Psoas muscle (tissue), 8 donors: ENCODE data around the gene CFAP92. TPM values are rescaled to one million over a fixed set of nuclear protein-coding genes. Genes with fewer than 3 reads are reported as not detected.

Experiments used
- ATAC-seq, 4 donors: fragments of 200-7000 bp; cut with Tn5 transposase; one replicate each; pipeline ENCODE4 v1.9.1; 2020; ENCODE audit warnings: moderate library complexity in 3 of 4, mild to moderate bottlenecking in 2 of 4
- DNase-seq, 2 donors: peaks; one replicate each; pipeline ENCODE4 v3.0.0-alpha.2; 2020
- H3K27ac ChIP-seq: fragments of 200-600 bp; one replicate; pipeline ENCODE4 v1.8.0; 2022
- H3K27me3 ChIP-seq, 3 donors: fragments of 200-600 bp in 1 of 3; one replicate each; pipeline versions ENCODE4 v1.6.1 to v1.8.0; 2013 to 2022; ENCODE audit warnings: low read length in 2 of 3, mild to moderate bottlenecking in 2 of 3, moderate library complexity in 1 of 3; ENCODE audit not compliant: insufficient read depth in 3 of 3
- H3K36me3 ChIP-seq, 2 donors: fragments of 200-600 bp in 1 of 2; one replicate each; pipeline versions ENCODE4 v1.6.1 to v1.8.0; 2013 to 2022; ENCODE audit warnings: low read depth in 1 of 2, mild to moderate bottlenecking in 1 of 2, moderate library complexity in 1 of 2; ENCODE audit not compliant: insufficient read depth in 1 of 2
- H3K4me1 ChIP-seq: fragments of 200-600 bp; one replicate; pipeline ENCODE4 v1.8.0; 2022
- H3K4me3 ChIP-seq: fragments of 200-600 bp; one replicate; pipeline ENCODE4 v1.8.0; 2022; ENCODE audit warnings: mild to moderate bottlenecking
- H3K9me3 ChIP-seq: fragments of 200-600 bp; one replicate; pipeline ENCODE4 v1.8.0; 2022
- CTCF ChIP-seq: fragments of 200-600 bp; IDR thresholded peaks from one replicate; pipeline ENCODE4 v1.8.0; 2022; ENCODE audit warnings: antibody characterized with exemption
- WGBS, 3 donors: extraction: QIAGEN DNeasy Blood & Tissue Kit; methylation state at CpG; one replicate each; pipeline versions ENCODE4 v1.1.6 to v1.1.7; 2013; 5-methylcytosine and 5-hydroxymethylcytosine counted together
- intact Hi-C, 2 donors: fragments of 100-400 bp; cut with DNase I; formaldehyde crosslinking; loops; one replicate each; pipeline versions ENCODE4 v1.11.0 to v1.14.2; 2022
- polyA plus RNA-seq, 3 donors: library from polyadenylated mRNA; stranded (reverse); fragments of 200-250 nt; gene quantifications; one replicate each; pipeline ENCODE4 v1.2.3, GENCODE V29; 2013
- total RNA-seq, 4 donors: library from RNA; stranded (reverse); fragmentation: NEBNext Ultra II Directional in 2 of 4; extraction: Animal tissue kit (Norgen Biotek cat#: 25700) in 2 of 4; gene quantifications; one replicate each; pipeline versions ENCODE4 v1.2.1 to v1.2.4, GENCODE V29; 2021 to 2023
- donor health status: healthy with polysubstance abuse.
- donor health status: DM: no; HTN: no; CAD: no; lungs with moderate emphysema.
- donor health status: Bipolar disorder and iron deficiency.
- donor health status: healthy.
- donor health status: DM: yes; HTN: yes; CAD: no.
- donor health status: DM: no; HTN: no; CAD: no.
- donor health status: DM: no; HTN: no; CAD: no.
- donor health status: DM: yes; HTN: yes; CAD: no.

The CFAP92 gene
- total and polyA plus RNA-seq, 7 donors, result 0.07 to 0.86 (median 0.15) TPM

- no peak for TF ChIP-seq CTCF
- Histone ChIP-seq H3K36me3 (no peaks in the 10 kb centered on the region), H3K9me3 (no peaks in the 10 kb centered on the region), H3K4me3 (no peak overlapping the region), H3K27me3 (no peaks in the 10 kb centered on the region), H3K27ac (no peak overlapping the region), H3K4me1 (peaks cover 8% of the 10 kb centered on the region)
- WGBS, 3 donors, result 80 to 87% (median 87%) methylated on average over 9 of the region's 9 CpGs
- intact Hi-C loops, result no loop called here
- ATAC-seq, result no peak
- DNase-seq, result no peak
Measured at GRCh38 chr3:129018751-129019150, 24.9 kb upstream of the CFAP92 start.

- intact Hi-C loops, result no loop called here
- no peak for TF ChIP-seq CTCF
- H3K27me3 ChIP-seq, result no peaks in the 10 kb centered on the region
- H3K4me3 ChIP-seq, result no peak overlapping the region
- no peaks in the 10 kb centered on the region for H3K9me3 ChIP-seq
- DNase-seq (no peak), ATAC-seq (no peak)
- no peaks in the 10 kb centered on the region for H3K36me3 ChIP-seq
- WGBS, 3 donors, result 51 to 74% (median 72%) methylated on average over 2 of the region's 2 CpGs
- no peak overlapping the region for H3K27ac ChIP-seq
- H3K4me1 ChIP-seq, result peaks cover 8% of the 10 kb centered on the region
Measured at GRCh38 chr3:129018271-129018670, 24.4 kb upstream of the CFAP92 start.

- Histone ChIP-seq H3K4me1 (peaks cover 8% of the 10 kb centered on the region), H3K27ac (peak overlapping the region; percentile 61), H3K27me3 (no peaks in the 10 kb centered on the region), H3K4me3 (no peak overlapping the region), H3K9me3 (no peaks in the 10 kb centered on the region), H3K36me3 (no peaks in the 10 kb centered on the region)
- DNase-seq (no peak), ATAC-seq (no peak)
- intact Hi-C loops, result no loop called here
- 32 to 42% (median 41%) methylated on average over 7 of the region's 7 CpGs for WGBS, 3 donors
- TF ChIP-seq CTCF, result no peak
Measured at GRCh38 chr3:129017484-129017899, 23.6 kb upstream of the CFAP92 start.

- intact Hi-C loops, result no loop called here
- WGBS, 3 donors, result 61 to 71% (median 66%) methylated on average over 14 of the region's 14 CpGs
- Histone ChIP-seq H3K27ac (peak overlapping the region; percentile 61), H3K4me3 (no peak overlapping the region), H3K4me1 (peaks cover 8% of the 10 kb centered on the region), H3K36me3 (no peaks in the 10 kb centered on the region), H3K9me3 (no peaks in the 10 kb centered on the region), H3K27me3 (no peaks in the 10 kb centered on the region)
- DNase-seq (peak; percentile 56 to 69), ATAC-seq (peak in 1 of 4 donors; percentile 59)
- no peak for TF ChIP-seq CTCF
Measured at GRCh38 chr3:129016720-129017483, 23.0 kb upstream of the CFAP92 start.

- Histone ChIP-seq H3K4me3 (no peak overlapping the region), H3K27me3 (no peaks in the 10 kb centered on the region), H3K36me3 (no peaks in the 10 kb centered on the region), H3K27ac (peak overlapping the region; percentile 61), H3K9me3 (no peaks in the 10 kb centered on the region), H3K4me1 (peaks cover 8% of the 10 kb centered on the region)
- 6 to 29% (median 22%) methylated on average over 6 of the region's 6 CpGs for WGBS, 3 donors
- no peak for DNase-seq
- no peak for TF ChIP-seq CTCF
- intact Hi-C loops, result no loop called here
- peak; percentile 41 to 76 (median 65) for ATAC-seq
Measured at GRCh38 chr3:129016356-129016719, 22.5 kb upstream of the CFAP92 start.
